Suprapubic skin (tissue), 4 donors: ENCODE data around the gene FRMPD1. TPM values are rescaled to one million over a fixed set of nuclear protein-coding genes. Genes with fewer than 3 reads are reported as not detected.

Experiments used
- DNase-seq, 2 donors: peaks; one replicate each; pipeline ENCODE4 v3.0.0-alpha.2; 2019; ENCODE audit warnings: low spot score in 2 of 2
- H3K27ac ChIP-seq: fragments of 200-600 bp; sonication (generic); one replicate; pipeline ENCODE4 v1.5.1; 2019
- H3K27me3 ChIP-seq: fragments of 200-600 bp; sonication (generic); one replicate; pipeline ENCODE4 v1.5.1; 2019
- H3K36me3 ChIP-seq: fragments of 200-600 bp; sonication (generic); one replicate; pipeline ENCODE4 v1.5.1; 2019
- H3K4me1 ChIP-seq: fragments of 200-600 bp; sonication (generic); one replicate; pipeline ENCODE4 v1.5.1; 2019
- H3K4me3 ChIP-seq: fragments of 200-600 bp; sonication (generic); one replicate; pipeline ENCODE4 v1.5.1; 2019; ENCODE audit warnings: mild to moderate bottlenecking
- H3K9me3 ChIP-seq: fragments of 200-600 bp; sonication (generic); one replicate; pipeline ENCODE4 v1.5.1; 2019
- EP300 ChIP-seq: sonication (generic); formaldehyde crosslinking; IDR thresholded peaks from one replicate; pipeline ENCODE4 v1.6.1; 2017; ENCODE audit warnings: antibody characterized with exemption
- POLR2A ChIP-seq, 2 donors: fragments of 450-650 bp; IDR thresholded peaks; one replicate each; pipeline ENCODE4 v1.6.1; 2017; ENCODE audit warnings: antibody characterized with exemption in 2 of 2, mild to moderate bottlenecking in 2 of 2, moderate library complexity in 2 of 2
- POLR2AphosphoS5 ChIP-seq, 3 donors: sonication (generic); formaldehyde crosslinking; IDR thresholded peaks; one replicate each; pipeline ENCODE4 v1.6.1; 2017; ENCODE audit warnings: antibody characterized with exemption in 3 of 3
- WGBS: methylation state at CpG from one replicate; pipeline ENCODE4 v1.1.5; 2018; 5-methylcytosine and 5-hydroxymethylcytosine counted together
- total RNA-seq, 4 donors: library from RNA; depleted of rRNA; stranded (reverse); fragments of >200 nt; gene quantifications; one replicate each; pipeline ENCODE4 v1.1.0, GENCODE V29; 2016
- TF ChIP-seq, protein P1 (sequence below), 2 donors: fragments of 200-600 bp in 1 of 2; fragments of 450-650 bp in 1 of 2; sonication (generic) in 1 of 2; IDR thresholded peaks; one replicate each; pipeline ENCODE4 v1.5.1; 2016 to 2019; ENCODE audit warnings: antibody characterized with exemption in 2 of 2, mild to moderate bottlenecking in 1 of 2, moderate library complexity in 1 of 2

FRMPD1 gene
- total RNA-seq, 4 donors from 2014 or later: 7.9 to 15.4 (median 11.2) TPM

DNA sequence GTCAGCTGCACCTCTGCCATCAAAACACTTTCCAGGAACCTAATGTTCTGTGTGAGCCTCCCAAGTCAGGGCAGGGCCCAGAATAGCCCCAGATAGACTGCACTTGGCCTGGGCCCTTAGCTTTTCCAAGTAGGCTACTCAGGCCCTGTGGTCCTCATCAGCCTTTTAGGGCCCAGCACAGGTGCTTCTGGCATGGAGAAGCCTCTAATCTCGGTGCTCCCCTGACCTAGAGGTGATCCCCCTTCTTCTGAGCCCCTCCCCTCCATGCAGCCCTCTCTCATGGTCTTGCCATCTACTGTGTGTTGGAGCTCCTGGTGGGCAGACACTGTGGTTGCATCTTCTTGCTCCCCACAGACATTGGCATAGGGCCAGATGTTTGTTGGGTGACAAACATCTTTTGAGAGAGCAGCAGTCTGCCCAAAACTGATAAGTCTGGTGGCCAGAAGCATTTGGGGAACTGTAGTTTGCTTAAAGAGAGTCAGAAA is 28.1 kb downstream of the FRMPD1 start:
- 23% methylated on average over 1 of the region's 1 CpG for WGBS
- H3K4me3 ChIP-seq: no peak overlapping the region
- no peak for TF ChIP-seq POLR2AphosphoS5 (IDR thresholded peaks at IDR 0.05)
- no peak for TF ChIP-seq EP300
- no peak for TF ChIP-seq POLR2A (IDR thresholded peaks at IDR 0.05)
- TF ChIP-seq, protein P1, sequence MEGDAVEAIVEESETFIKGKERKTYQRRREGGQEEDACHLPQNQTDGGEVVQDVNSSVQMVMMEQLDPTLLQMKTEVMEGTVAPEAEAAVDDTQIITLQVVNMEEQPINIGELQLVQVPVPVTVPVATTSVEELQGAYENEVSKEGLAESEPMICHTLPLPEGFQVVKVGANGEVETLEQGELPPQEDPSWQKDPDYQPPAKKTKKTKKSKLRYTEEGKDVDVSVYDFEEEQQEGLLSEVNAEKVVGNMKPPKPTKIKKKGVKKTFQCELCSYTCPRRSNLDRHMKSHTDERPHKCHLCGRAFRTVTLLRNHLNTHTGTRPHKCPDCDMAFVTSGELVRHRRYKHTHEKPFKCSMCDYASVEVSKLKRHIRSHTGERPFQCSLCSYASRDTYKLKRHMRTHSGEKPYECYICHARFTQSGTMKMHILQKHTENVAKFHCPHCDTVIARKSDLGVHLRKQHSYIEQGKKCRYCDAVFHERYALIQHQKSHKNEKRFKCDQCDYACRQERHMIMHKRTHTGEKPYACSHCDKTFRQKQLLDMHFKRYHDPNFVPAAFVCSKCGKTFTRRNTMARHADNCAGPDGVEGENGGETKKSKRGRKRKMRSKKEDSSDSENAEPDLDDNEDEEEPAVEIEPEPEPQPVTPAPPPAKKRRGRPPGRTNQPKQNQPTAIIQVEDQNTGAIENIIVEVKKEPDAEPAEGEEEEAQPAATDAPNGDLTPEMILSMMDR (IDR thresholded peaks at IDR 0.05): no peak
- H3K27me3 ChIP-seq: peaks cover 9% of the 10 kb centered on the region
- H3K36me3 ChIP-seq: no peaks in the 10 kb centered on the region
- no peak overlapping the region for H3K27ac ChIP-seq
- no peaks in the 10 kb centered on the region for H3K4me1 ChIP-seq
- no peak for DNase-seq
- no peaks in the 10 kb centered on the region for H3K9me3 ChIP-seq

DNA sequence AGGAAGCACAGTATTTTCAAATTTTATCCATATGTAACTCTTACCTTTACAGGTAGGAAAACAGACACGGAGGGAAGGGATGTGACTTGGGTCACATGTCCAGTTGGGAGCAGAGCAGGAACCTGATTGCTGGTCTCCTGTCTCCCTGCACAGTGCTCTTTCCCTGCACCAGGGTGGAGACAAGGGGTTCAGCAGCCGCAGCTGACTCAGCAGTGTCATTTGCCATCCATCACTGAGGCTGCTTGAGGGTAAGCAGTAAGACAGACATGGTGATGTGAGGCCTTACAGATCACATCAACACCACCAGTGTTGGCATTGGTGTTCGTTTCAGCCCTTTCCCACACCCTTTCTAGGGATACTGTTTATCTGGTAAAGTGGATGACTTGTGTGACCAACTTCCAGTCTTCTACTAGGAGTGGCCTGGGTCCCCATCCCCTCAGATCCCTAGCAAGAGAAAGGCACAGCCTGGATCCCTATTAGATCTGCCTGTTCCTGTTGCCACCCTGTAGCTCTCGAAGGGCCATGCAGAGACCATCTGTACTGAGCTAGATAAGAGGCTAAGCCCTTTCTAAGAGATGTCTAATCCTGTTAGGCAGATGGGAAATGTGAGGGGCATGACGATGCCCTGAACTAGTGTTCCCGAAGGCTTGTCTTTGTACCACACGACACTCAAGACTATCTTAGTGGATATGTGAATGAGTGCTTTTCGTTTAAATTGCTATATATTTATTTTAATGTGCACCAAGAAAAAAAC is 29.1 kb downstream of the FRMPD1 start:
- Histone ChIP-seq H3K9me3 (no peaks in the 10 kb centered on the region), H3K27me3 (peaks cover 15% of the 10 kb centered on the region), H3K36me3 (no peaks in the 10 kb centered on the region), H3K4me1 (no peaks in the 10 kb centered on the region), H3K4me3 (no peak overlapping the region), H3K27ac (no peak overlapping the region)
- WGBS: 85% methylated on average over 8 of the region's 8 CpGs
- no peak for TF ChIP-seq POLR2AphosphoS5 (IDR thresholded peaks at IDR 0.05)
- TF ChIP-seq POLR2A (IDR thresholded peaks at IDR 0.05): no peak
- TF ChIP-seq, protein P1 (IDR thresholded peaks at IDR 0.05): no peak
- no peak for TF ChIP-seq EP300
- no peak for DNase-seq

DNA sequence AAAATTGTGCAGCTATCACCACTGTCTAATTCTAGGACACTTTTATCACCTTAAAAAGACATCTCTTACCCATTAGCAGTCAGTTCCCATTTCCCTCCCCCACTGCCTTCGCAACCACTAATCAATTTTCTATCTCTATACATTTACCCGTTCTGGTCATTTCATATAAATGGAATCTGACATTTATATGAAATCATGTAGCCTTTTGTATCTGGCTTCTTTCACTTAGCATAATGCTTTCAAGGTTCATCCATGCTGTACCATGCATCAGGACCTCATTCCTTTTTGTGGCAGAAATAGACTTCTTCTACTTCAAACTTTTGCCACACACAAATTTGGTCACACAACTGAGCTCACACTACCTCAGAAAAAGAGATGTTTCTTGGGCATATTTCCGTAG is 32.2 kb downstream of the FRMPD1 start:
- WGBS: 87% methylated on average over 3 of the region's 3 CpGs
- Histone ChIP-seq H3K9me3 (no peaks in the 10 kb centered on the region), H3K27ac (no peak overlapping the region), H3K27me3 (peaks cover 18% of the 10 kb centered on the region), H3K36me3 (no peaks in the 10 kb centered on the region), H3K4me3 (no peak overlapping the region), H3K4me1 (no peaks in the 10 kb centered on the region)
- no peak for TF ChIP-seq POLR2AphosphoS5 (IDR thresholded peaks at IDR 0.05)
- no peak for TF ChIP-seq EP300
- TF ChIP-seq, protein P1 (IDR thresholded peaks at IDR 0.05): no peak
- TF ChIP-seq POLR2A (IDR thresholded peaks at IDR 0.05): no peak
- DNase-seq: no peak

DNA sequence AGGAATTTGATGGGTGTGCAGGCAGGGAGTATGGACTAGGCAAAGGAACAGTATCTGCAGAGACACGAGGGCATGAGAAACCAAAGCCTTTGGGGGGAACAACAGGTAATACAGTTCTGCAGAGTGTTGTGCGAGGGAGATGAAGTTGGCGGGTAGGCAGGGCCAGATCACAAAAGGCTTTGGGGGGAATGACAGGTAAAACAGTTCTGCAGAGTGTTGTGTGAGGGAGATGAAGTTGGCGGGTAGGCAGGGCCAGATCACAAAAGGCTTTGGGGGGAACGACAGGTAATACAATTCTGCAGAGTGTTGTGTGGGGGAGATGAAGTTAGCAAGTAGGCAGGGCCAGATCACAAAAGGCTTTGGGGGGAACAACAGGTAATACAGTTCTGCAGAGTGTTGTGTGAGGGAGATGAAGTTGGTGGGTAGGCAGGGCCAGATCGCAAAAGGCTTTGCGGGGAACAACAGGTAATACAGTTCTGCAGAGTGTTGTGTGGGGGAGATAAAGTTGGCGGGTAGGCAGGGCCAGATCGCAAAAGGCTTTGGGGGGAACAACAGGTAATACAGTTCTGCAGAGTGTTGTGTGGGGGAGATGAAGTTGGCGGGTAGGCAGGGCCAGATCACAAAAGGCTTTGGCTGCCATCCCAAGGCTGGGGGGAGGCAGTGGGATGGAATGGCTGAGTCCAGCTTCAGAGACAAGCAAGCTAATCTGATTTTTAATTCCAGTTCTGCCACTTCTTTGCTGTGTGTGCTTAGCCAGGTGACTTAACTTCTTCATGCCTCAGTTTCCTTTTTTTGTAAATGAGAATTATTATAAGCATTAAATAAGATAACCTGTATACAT is 33.0 kb downstream of the FRMPD1 start:
- no peak overlapping the region for H3K27ac ChIP-seq
- H3K9me3 ChIP-seq: no peaks in the 10 kb centered on the region
- TF ChIP-seq, protein P1 (IDR thresholded peaks at IDR 0.05): no peak
- TF ChIP-seq POLR2A (IDR thresholded peaks at IDR 0.05) (no peak), EP300 (no peak), POLR2AphosphoS5 (IDR thresholded peaks at IDR 0.05) (no peak)
- WGBS: 76% methylated on average over 10 of the region's 10 CpGs
- no peaks in the 10 kb centered on the region for H3K36me3 ChIP-seq
- no peaks in the 10 kb centered on the region for H3K4me1 ChIP-seq
- DNase-seq: no peak
- H3K4me3 ChIP-seq: no peak overlapping the region
- peaks cover 18% of the 10 kb centered on the region for H3K27me3 ChIP-seq
